ENCODE measurements around the gene CAPN15. TPM values are rescaled to one million over a fixed set of nuclear protein-coding genes. Genes with fewer than 3 reads are reported as not detected.

The CAPN15 gene
- total RNA-seq, 1 donor from 2014 or later, result 31.6 TPM

DNA sequence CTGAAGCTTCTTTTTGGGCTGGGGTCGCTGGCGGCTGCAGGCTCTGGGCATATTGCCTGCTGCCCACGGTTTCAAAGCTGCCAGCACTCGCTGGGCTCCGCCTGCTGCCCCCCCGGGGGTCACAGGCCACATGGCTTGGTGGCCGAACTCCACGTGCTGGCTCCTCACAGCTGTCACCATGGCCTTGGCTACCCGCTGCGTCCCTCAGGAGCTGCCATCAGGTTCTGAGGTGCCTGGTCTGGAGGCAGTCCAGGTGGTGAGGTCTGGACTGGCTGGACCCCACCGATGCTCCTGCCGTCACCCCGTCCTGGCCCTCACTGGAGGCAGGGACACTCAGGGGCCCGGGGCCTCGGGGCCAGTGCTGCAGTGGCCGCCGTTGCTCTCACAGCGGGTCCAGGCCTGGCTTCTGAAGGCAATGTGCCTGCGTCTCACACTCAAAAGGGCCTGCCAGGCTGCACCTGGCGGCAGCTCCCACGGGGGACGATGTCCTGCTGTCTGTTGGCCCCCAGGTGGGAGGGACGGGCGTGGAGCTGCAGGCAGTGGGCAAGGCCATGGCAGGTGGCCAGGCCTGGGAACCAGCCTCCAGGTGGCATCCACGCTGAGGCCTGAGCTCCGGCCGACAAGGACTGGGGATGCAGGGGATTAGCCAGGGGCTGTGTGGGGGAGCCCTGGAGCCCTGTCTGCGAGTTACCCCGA lies 13.3 kb downstream of the CAPN15 start:
- ATAC-seq (no peak), DNase-seq (ENCODE audit: low spot score) (no peak)

GRCh38 chr16:543301-544164 lies 16.0 kb downstream of the CAPN15 start:
- DNase-seq (ENCODE audit: low spot score) (peak; percentile 89), ATAC-seq (peak; percentile 87)

DNA sequence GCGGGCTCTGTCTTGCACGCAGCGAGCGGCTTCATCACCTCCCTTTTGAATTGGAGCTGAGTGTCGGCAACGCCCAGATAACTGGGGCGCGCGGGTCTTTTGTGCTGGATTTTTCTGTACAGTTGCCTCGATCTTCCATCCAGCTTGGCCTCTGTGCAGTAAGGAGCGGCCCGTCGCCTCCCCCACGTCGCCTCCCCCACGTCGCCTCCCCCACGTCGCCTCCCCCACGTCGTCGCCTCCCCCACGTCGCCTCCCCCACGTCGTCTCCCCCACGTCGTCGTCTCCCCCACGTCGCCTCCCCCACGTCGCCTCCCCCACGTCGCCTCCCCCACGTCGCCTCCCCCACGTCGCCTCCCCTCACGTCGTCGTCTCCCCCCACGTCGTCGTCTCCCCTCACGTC lies 17.0 kb downstream of the CAPN15 start:
- ATAC-seq (no peak), DNase-seq (ENCODE audit: low spot score) (no peak)

GRCh38 chr16:546909-547770 lies 19.6 kb downstream of the CAPN15 start:
- DNase-seq (ENCODE audit: low spot score) (no peak), ATAC-seq (no peak)

- ATAC-seq (no peak), DNase-seq (ENCODE audit: low spot score) (no peak)
These were observed 21.1 kb downstream of the CAPN15 start for GRCh38 chr16:548586-548985.

DNA sequence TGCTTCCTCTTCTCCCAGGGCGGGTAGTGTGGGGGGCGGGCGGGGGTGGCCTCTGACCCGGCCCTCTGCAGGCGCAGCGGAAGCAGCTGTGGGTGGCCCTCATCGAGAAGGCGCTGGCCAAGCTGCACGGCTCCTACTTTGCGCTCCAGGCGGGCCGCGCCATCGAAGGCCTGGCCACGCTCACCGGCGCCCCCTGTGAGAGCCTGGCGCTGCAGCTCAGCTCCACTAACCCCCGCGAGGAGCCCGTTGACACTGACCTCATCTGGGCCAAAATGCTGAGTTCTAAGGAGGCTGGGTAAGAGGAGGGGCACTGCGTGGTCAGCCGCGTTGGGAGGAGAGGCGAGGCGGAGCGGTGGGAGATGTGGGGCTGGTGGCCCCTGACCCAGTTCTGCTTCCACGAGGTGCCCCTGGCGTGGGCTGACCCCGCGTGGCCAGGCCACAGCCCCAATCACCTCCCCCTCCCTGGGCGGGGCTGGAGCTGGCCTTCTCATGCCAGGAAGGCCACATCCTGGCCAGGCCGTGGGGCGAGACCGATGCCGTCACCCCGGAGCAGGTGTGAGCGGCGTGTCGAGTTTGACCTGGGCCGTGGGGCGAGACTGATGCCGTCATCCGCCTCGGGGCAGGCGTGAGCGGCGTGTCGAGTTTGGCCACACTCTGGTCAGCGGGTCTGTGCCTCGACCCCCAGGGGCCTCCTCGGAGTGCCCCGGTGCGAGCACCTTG lies 22.2 kb downstream of the CAPN15 start:
- ATAC-seq (no peak), DNase-seq (ENCODE audit: low spot score) (no peak)

DNA sequence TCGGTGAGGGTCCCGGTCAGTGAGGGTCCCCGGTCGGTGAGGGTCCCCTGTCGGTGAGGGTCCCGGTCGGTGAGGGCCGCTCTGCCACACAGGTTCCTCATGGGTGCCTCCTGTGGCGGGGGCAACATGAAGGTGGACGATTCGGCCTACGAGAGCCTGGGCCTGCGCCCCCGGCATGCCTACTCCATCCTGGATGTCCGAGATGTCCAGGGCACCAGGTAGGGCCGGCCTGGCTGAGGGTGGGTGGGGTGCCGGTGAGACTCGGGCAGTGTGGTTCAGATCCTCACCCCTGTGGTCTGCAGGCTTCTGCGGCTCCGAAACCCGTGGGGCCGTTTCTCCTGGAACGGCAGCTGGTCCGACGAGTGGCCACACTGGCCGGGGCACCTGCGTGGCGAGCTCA lies 23.7 kb downstream of the CAPN15 start:
- DNase-seq (ENCODE audit: low spot score) (no peak), ATAC-seq (no peak)

GRCh38 chr16:552171-552570 lies 24.7 kb downstream of the CAPN15 start:
- ATAC-seq, result no peak
- DNase-seq (ENCODE audit: low spot score), result no peak

DNA sequence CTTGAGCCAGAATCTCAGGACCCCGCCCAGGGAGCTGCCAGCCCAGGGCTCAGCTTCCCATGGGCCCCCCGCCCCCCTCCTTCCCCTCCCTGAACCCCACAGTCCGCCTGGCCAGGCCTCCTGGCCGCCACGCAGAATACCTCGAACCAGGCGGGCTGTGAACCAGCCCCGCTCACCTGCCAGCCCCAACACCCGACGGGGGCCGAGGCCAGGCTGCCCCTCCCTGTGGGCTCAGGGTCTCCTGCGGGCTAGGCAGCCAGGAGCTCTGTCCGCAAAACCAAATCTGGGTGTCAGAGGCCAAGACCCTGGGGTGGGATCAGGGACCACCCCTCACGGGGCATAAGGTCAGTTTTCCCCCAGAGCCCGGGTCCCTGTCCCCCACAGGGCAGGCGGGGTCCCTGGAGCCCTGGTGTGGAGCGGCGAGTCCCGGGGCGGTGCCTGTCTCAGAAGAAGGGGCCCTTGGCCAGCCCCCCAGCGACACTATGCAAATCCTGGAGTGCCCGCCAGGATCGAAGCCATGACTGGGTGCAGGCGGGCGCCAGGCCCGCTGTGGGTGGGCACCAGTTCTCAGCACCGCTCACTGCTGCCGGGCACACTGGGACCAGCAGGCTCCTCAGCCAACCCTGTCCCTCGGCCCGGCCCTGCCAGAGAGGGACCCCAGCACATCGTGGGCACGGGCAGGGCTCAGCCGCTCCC lies 26.2 kb downstream of the CAPN15 start:
- DNase-seq (ENCODE audit: low spot score), result no peak
- ATAC-seq, result no peak

DNA sequence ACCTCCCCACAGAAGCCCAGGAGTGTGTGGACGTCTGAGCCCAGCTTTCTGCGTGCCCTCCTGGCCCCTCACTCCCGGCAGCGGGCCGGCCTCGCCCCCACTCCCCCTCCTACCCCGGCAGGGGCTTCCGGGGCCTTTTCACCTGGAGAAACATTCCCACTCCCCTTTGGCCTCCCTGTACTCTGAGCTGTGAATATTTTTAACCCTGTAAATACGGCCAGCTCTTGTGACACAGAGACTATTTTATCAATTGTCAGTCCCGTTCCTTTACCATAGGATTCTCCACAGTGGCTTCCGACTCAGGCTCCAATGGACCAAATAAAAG lies 26.7 kb downstream of the CAPN15 start:
- ATAC-seq (no peak), DNase-seq (ENCODE audit: low spot score) (no peak)

GRCh38 chr16:554640-555365 lies 27.3 kb downstream of the CAPN15 start:
- no peak for DNase-seq (ENCODE audit: low spot score)

DNA sequence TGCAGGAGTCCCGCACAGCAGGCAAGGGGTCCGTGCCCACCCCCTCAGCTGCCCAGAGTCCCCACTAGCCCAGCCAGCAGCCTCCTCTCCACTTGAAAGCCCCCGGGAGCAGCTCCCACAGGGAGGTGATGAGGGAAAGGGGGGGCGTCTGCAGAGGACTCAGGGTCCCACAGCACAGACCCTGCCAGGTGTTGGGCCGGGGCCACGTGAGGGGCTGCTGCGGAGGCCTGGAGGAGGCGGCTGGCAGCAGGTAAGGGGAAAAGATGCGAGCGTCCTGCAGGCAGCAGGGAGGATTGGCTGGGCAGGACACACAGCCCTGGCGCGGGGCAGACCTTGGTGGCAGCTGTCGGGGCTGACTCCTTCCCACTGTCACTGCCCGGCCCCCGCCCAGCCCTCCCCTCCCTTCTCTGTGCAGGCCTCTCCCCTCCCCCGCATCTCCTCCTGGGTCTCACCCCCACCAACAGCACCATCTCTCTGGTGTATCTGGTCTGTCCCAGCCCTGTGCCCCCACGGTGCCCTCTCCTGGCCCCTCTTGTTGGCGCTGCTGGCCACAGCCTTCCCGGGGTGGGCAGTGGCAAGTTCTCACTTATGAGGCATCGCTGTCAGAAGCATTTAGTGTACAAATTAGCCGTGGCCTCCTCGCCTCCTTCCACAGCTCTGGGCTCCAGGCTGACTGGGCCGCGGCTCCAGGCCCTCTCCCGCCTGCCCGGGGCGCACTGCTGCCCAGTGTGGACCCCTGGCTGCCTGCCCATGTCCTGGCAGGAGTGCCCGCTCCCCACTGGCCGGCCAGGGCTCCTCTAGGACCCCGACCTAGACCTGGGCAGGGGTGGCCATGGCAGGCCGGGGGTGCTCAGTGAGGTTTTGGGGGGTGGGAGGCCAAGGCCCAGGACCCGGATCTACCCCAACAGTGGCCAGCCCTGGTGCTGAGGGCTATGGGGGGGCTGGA lies 28.3 kb downstream of the CAPN15 start:
- DNase-seq (ENCODE audit: low spot score) (no peak), ATAC-seq (no peak)

More at GRCh38 chr16:554640-555365, 27.3 kb downstream of the CAPN15 start:
- ATAC-seq, result no peak

- ATAC-seq (no peak), DNase-seq (ENCODE audit: low spot score) (no peak)
These were observed 29.1 kb downstream of the CAPN15 start for GRCh38 chr16:556474-557173.

- no peak for DNase-seq (ENCODE audit: low spot score)
- no peak for ATAC-seq
These were observed 30.2 kb downstream of the CAPN15 start for GRCh38 chr16:557463-558297.

DNA sequence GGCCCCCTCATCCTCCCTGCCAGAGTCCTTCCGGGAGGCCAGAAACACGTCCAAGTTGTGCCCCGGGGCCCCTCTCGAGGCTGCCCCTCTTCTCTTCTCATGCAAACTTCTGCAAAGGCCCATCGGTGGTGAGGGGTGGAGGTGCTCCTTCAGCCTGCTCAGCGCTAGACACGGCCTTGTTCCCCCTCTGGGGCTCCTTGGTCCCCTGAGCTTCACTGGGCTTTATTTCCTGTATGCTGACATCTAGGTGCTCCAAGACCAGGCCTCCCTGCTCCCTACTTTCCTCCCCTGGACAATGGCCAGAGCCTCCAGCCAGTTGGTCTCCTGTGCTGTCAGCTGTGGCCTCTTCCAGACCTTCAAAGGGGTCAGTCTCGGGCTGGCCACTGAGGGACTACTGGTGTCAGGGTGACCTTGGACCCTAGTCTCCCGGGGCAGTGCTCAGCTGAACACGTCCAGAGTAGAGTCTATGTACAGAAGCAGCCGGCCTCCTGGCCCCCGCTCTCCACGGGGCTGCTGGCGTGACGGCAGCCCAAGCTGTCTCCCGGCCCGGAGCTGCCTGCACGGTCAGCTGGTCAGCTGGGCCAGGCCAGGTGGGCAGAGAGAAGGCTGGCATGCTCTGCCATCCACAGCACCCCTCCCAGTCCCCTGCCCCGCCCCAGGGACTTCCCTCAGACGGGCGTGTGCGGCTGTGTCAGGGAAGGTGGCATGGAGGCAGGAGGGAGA lies 30.9 kb downstream of the CAPN15 start:
- ATAC-seq (peak; percentile 63), DNase-seq (ENCODE audit: low spot score) (peak; percentile 65)

DNA sequence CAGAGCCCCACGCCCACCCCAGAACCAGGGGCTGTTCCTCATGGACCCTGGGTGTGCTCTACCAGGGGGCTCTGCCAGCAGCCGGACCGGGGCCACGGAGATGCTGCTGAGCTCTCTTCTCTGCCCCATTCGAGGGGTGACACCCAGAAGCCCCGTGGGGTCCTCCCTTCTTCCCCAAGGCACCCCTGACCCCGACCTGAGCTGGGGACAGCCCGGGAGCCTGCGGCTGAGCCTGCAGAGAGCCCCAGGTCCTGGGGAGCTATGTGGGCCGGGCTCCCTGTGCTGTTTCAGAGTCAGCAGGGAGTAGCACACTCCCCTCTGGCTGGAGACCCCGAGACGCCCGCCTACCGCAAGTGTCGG lies 31.5 kb downstream of the CAPN15 start:
- ATAC-seq, result no peak

More for the DNA sequence above, 31.5 kb downstream of the CAPN15 start:
- DNase-seq (ENCODE audit: low spot score), result no peak

Measured in left lobe of liver (tissue), 2 donors.